GM12878 (cell line): ENCODE data around the gene COX6A2.

Experiments
- DPF2 ChIP-seq: fragments of 450-650 bp; IDR thresholded peaks from 2 replicates; pipeline ENCODE4 v1.6.1; 2017; ENCODE audit warnings: mild to moderate bottlenecking
- GABPA ChIP-seq: IDR thresholded peaks from 2 replicates; pipeline ENCODE4 v1.6.1; 2014; ENCODE audit warnings: antibody characterized with exemption, low read depth, mild to moderate bottlenecking, inconsistent platforms
- JUND ChIP-seq: IDR thresholded peaks from 2 replicates; pipeline ENCODE4 v1.6.1; 2012; ENCODE audit warnings: low read depth, mild to moderate bottlenecking, low read length, improper control_type of control experiment, moderate library complexity
- MLLT1 ChIP-seq: fragments of 450-650 bp; IDR thresholded peaks from 2 replicates; pipeline ENCODE4 v1.6.1; 2016; ENCODE audit warnings: mild to moderate bottlenecking
- NRF1 ChIP-seq: conservative IDR thresholded peaks from 2 replicates; pipeline ENCODE4 v1.6.1; 2011; ENCODE audit warnings: mild to moderate bottlenecking, low read depth, low read length, improper control_type of control experiment
- PBX3 ChIP-seq: IDR thresholded peaks from 2 replicates; pipeline ENCODE4 v1.6.1; 2011; ENCODE audit warnings: mild to moderate bottlenecking, low read depth, low read length, moderate library complexity; ENCODE audit not compliant: insufficient replicate concordance

GRCh38 chr16:31407406-31407805 lies 20.8 kb downstream of the COX6A2 start:
- TF ChIP-seq JUND = no peak
- no peak for TF ChIP-seq NRF1
- no peak for TF ChIP-seq PBX3
- TF ChIP-seq DPF2 = no peak
- no peak for TF ChIP-seq MLLT1
- no peak for TF ChIP-seq GABPA
